HepG2 (cell line): Measurements from ENCODE around the gene IFIT1B. TPM values are rescaled to one million over a fixed set of nuclear protein-coding genes. Genes with fewer than 3 reads are reported as not detected.
A peak's percentile ranks its signal among the peaks of the same experiment; 100 is the strongest.

Source experiments
- ARID5B ChIP-seq: IDR thresholded peaks from 2 replicates; pipeline ENCODE4 v1.4.0; 2020; ENCODE audit warnings: mild to moderate bottlenecking, missing genetic modification reagents
- GMEB1 ChIP-seq: sonication (generic); formaldehyde crosslinking; IDR thresholded peaks from 2 replicates; pipeline ENCODE4 v1.5.1; 2020; ENCODE audit warnings: missing genetic modification reagents, mild to moderate bottlenecking, borderline replicate concordance
- SP1 ChIP-seq, 2 experiments: fragments of 450-650 bp in 1 of 2; sonication (generic) in 1 of 2; formaldehyde crosslinking in 1 of 2; IDR thresholded peaks; 2 replicates each; pipeline versions ENCODE4 v1.4.0 to v1.6.1; 2016 to 2020; ENCODE audit warnings: missing genetic modification reagents in 1 of 2
- TERF1 ChIP-seq: sonication (generic); formaldehyde crosslinking; IDR thresholded peaks from 2 replicates; pipeline ENCODE4 v1.8.0; 2022; ENCODE audit warnings: mild to moderate bottlenecking, missing genetic modification reagents, moderate library complexity
- polyA plus RNA-seq, 8 experiments: library from polyadenylated mRNA; depleted of rRNA in 3 of 8; stranded (reverse) in 7 of 8; unstranded in 1 of 8; fragments of >200 nt; fragmentation: Illumina TruSeq in 4 of 8; extraction: Trizol in 4 of 8; gene quantifications; 2 replicates each; pipeline versions ENCODE4 v1.2.1 to v1.2.3, GENCODE V29; 2011 to 2016; ENCODE audit warnings: low read depth in 4 of 8, missing spikeins in 1 of 8, mixed read lengths in 1 of 8; ENCODE audit not compliant: insufficient read depth in 1 of 8
- total RNA-seq, 5 experiments: library from RNA; depleted of rRNA; stranded (reverse); fragments of >200 nt; fragmentation: Illumina TruSeq; extraction: Trizol; gene quantifications; 2 replicates each; pipeline ENCODE4 v1.2.3, GENCODE V29; 2016; ENCODE audit warnings: low read depth in 1 of 5

IFIT1B gene
- total and polyA plus RNA-seq, 2 of the 13 experiments (the other 11 are each of a cell fraction or from before 2014, with no cell fraction given): not detected

GRCh38 chr10:89425000-89425399 is 47.1 kb downstream of the IFIT1B start (continued):
- no peak for TF ChIP-seq TERF1 (CRISPR knock-in tag)
- no peak for TF ChIP-seq SP1 (IDR thresholded peaks at IDR 0.05)
- TF ChIP-seq SP1 (CRISPR knock-in tag; IDR thresholded peaks at IDR 0.05): no peak
- TF ChIP-seq ARID5B: 0 out of 2 replicates have a peak, but pooled peaks have one; percentile 26
- no peak for TF ChIP-seq GMEB1 (CRISPR knock-in tag)
